Measurements from ENCODE around the gene CDH16. TPM values are rescaled to one million over a fixed set of nuclear protein-coding genes. Genes with fewer than 3 reads are reported as not detected.
A peak's percentile ranks its signal among the peaks of the same experiment; 100 is the strongest.

CDH16 gene
- total and polyA plus RNA-seq, 8 donors = 0.32 to 68.1 (median 47.5) TPM; not detected in 1

DNA sequence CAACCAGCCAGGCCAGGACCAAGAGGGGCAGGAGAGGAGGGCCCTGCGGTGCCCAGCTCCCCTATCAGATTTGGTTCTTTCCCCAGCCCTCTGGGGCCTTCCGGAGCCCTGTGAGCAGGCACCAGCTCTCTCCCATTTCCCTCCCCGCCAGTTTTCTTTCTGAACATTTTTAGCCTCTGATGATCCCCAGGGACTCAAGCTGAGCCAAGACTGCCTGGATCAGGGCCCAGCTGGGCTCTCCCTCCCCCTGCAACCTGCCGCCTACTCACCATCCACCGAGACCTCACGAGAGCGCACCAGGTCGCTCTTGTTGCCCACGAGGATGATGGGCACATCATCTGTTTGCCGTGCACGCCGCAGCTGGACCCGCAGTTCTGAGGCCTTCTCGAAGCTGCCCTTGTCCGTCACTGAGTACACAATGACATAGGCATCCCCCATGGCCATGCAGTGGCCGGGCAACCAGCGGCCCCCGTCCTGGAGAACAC lies 4.6 kb upstream of the CDH16 start:
- DNase-seq = peak in 1 of 4 donors; percentile 57
- no peak for ATAC-seq
- peak overlapping the region in 1 of 2 donors; percentile 26 for H3K27ac ChIP-seq
- TF ChIP-seq CTCF (IDR thresholded peaks at IDR 0.05) = no peak
- peaks cover 21 to 50% of the 10 kb centered on the region in 2 donors for H3K4me1 ChIP-seq
- H3K4me3 ChIP-seq = peak overlapping the region in 1 of 2 donors; percentile 45
- H3K9me3 ChIP-seq = no peaks in the 10 kb centered on the region
- peaks cover 0 to 77% of the 10 kb centered on the region in 2 donors for H3K27me3 ChIP-seq
- H3K36me3 ChIP-seq = no peaks in the 10 kb centered on the region
- intact Hi-C loops (cut with DNase I) = no loop called here

- Histone ChIP-seq H3K9me3 (no peaks in the 10 kb centered on the region), H3K27ac (no peak overlapping the region), H3K36me3 (no peaks in the 10 kb centered on the region), H3K27me3 (peaks cover 0 to 77% of the 10 kb centered on the region in 2 donors), H3K4me3 (no peak overlapping the region), H3K4me1 (peaks cover 15 to 39% of the 10 kb centered on the region in 2 donors)
- intact Hi-C loops (cut with DNase I) = no loop called here
- TF ChIP-seq CTCF (IDR thresholded peaks at IDR 0.05) = no peak
- ATAC-seq (no peak), DNase-seq (peak in 1 of 4 donors; percentile 72)
Observed at GRCh38 chr16:66921729-66922450, 3.2 kb upstream of the CDH16 start.

GRCh38 chr16:66920924-66921680 lies 2.4 kb upstream of the CDH16 start:
- no peak overlapping the region for H3K27ac ChIP-seq

GRCh38 chr16:66920299-66920590 lies 1.6 kb upstream of the CDH16 start:
- Histone ChIP-seq H3K27me3 (peaks cover 0 to 62% of the 10 kb centered on the region in 2 donors), H3K9me3 (no peaks in the 10 kb centered on the region), H3K4me1 (peaks cover 3 to 23% of the 10 kb centered on the region in 2 donors), H3K27ac (no peak overlapping the region), H3K4me3 (no peak overlapping the region), H3K36me3 (no peaks in the 10 kb centered on the region)
- DNase-seq = peak in 1 of 4 donors; percentile 20
- ATAC-seq = no peak
- intact Hi-C loops (cut with DNase I) = no loop called here
- no peak for TF ChIP-seq CTCF (IDR thresholded peaks at IDR 0.05)

More at GRCh38 chr16:66920924-66921680, 2.4 kb upstream of the CDH16 start:
- Histone ChIP-seq H3K4me3 (no peak overlapping the region), H3K4me1 (peaks cover 9 to 32% of the 10 kb centered on the region in 2 donors), H3K36me3 (no peaks in the 10 kb centered on the region), H3K9me3 (no peaks in the 10 kb centered on the region), H3K27me3 (peaks cover 0 to 70% of the 10 kb centered on the region in 2 donors)
- DNase-seq = peak in 1 of 4 donors; percentile 9
- intact Hi-C loops (cut with DNase I) = no loop called here
- no peak for TF ChIP-seq CTCF (IDR thresholded peaks at IDR 0.05)
- no peak for ATAC-seq

Measured in left lung (tissue), 10 donors.